Neural progenitor cell (in vitro differentiated cells): ENCODE measurements around the gene KCNK7. TPM values are rescaled to one million over a fixed set of nuclear protein-coding genes. Genes with fewer than 3 reads are reported as not detected.

Source experiments
- DNase-seq: peaks from one replicate; pipeline ENCODE4 v3.0.0-alpha.2; 2016; ENCODE audit warnings: low spot score
- H2AFZ ChIP-seq: fragments of 200-600 bp; sonication (generic); replicated peaks from 2 replicates; pipeline ENCODE4 v1.6.1; 2016; ENCODE audit warnings: antibody characterized with exemption
- H3F3A ChIP-seq: fragments of 200-600 bp; sonication (generic); 2 replicates; pipeline ENCODE4 v1.6.1; 2016; ENCODE audit warnings: antibody characterized with exemption, low read depth
- H3K27ac ChIP-seq: fragments of 200-600 bp; sonication (generic); 2 replicates; pipeline ENCODE4 v1.5.1; 2016; ENCODE audit warnings: mild to moderate bottlenecking
- H3K27me3 ChIP-seq: fragments of 200-600 bp; sonication (generic); 2 replicates; pipeline ENCODE4 v1.6.1; 2016; ENCODE audit warnings: mild to moderate bottlenecking, moderate library complexity
- H3K36me3 ChIP-seq: fragments of 200-600 bp; sonication (generic); 2 replicates; pipeline ENCODE4 v1.5.1; 2016
- H3K4me1 ChIP-seq: fragments of 200-600 bp; sonication (generic); 2 replicates; pipeline ENCODE4 v1.6.1; 2016; ENCODE audit warnings: mixed run types
- H3K4me2 ChIP-seq: fragments of 200-600 bp; sonication (generic); 2 replicates; pipeline ENCODE4 v1.6.1; 2016
- H3K4me3 ChIP-seq: fragments of 200-600 bp; sonication (generic); 2 replicates; pipeline ENCODE4 v1.5.1; 2016
- H3K79me2 ChIP-seq: fragments of 200-600 bp; sonication (generic); 2 replicates; pipeline ENCODE4 v1.6.1; 2016; ENCODE audit warnings: low read depth
- H3K9ac ChIP-seq: fragments of 200-600 bp; sonication (generic); 2 replicates; pipeline ENCODE4 v1.6.1; 2016
- H3K9me3 ChIP-seq: fragments of 200-600 bp; sonication (generic); 2 replicates; pipeline ENCODE4 v1.5.1; 2016; ENCODE audit warnings: low read depth
- H4K20me1 ChIP-seq: fragments of 200-600 bp; sonication (generic); 2 replicates; pipeline ENCODE4 v1.6.1; 2016; ENCODE audit warnings: low read depth
- H3K27ac Mint-ChIP-seq: 3 replicates; pipeline ENCODE4 v1.8.0; 2021; ENCODE audit warnings: mixed read lengths
- H3K27me3 Mint-ChIP-seq: 2 replicates; pipeline ENCODE4 v1.8.0; 2022; ENCODE audit warnings: low read depth, mild to moderate bottlenecking, inconsistent platforms, moderate library complexity, mixed read lengths; ENCODE audit not compliant: insufficient read depth
- H3K36me3 Mint-ChIP-seq: 3 replicates; pipeline ENCODE4 v1.8.0; 2021; ENCODE audit warnings: mixed read lengths
- H3K4me1 Mint-ChIP-seq: 3 replicates; pipeline ENCODE4 v1.8.0; 2021; ENCODE audit warnings: mixed read lengths
- H3K4me3 Mint-ChIP-seq: 3 replicates; pipeline ENCODE4 v1.8.0; 2021; ENCODE audit warnings: mild to moderate bottlenecking, moderate library complexity, mixed read lengths
- H3K9me3 Mint-ChIP-seq: 3 replicates; pipeline ENCODE4 v1.8.0; 2020; ENCODE audit warnings: mixed read lengths
- EZH2 ChIP-seq: fragments of 200-600 bp; sonication (generic); IDR thresholded peaks from 2 replicates; pipeline ENCODE4 v1.6.1; 2017; ENCODE audit warnings: antibody characterized with exemption, mild to moderate bottlenecking, moderate library complexity
- EZH2phosphoT487 ChIP-seq: fragments of 200-600 bp; sonication (generic); IDR thresholded peaks from 2 replicates; pipeline ENCODE4 v1.6.1; 2017; ENCODE audit warnings: antibody characterized with exemption
- total RNA-seq: library from RNA; depleted of rRNA; stranded (reverse); fragments of >200 nt; gene quantifications from 2 replicates; pipeline ENCODE4 v1.2.3, GENCODE V29; 2015; ENCODE audit warnings: low replicate concordance
- TF ChIP-seq, protein P1 (sequence below): fragments of 200-600 bp; sonication (generic); IDR thresholded peaks from 2 replicates; pipeline ENCODE4 v1.5.1; 2017; ENCODE audit warnings: antibody characterized with exemption, mild to moderate bottlenecking

The KCNK7 gene
- total RNA-seq, 1 donor from 2014 or later, result not detected

DNA sequence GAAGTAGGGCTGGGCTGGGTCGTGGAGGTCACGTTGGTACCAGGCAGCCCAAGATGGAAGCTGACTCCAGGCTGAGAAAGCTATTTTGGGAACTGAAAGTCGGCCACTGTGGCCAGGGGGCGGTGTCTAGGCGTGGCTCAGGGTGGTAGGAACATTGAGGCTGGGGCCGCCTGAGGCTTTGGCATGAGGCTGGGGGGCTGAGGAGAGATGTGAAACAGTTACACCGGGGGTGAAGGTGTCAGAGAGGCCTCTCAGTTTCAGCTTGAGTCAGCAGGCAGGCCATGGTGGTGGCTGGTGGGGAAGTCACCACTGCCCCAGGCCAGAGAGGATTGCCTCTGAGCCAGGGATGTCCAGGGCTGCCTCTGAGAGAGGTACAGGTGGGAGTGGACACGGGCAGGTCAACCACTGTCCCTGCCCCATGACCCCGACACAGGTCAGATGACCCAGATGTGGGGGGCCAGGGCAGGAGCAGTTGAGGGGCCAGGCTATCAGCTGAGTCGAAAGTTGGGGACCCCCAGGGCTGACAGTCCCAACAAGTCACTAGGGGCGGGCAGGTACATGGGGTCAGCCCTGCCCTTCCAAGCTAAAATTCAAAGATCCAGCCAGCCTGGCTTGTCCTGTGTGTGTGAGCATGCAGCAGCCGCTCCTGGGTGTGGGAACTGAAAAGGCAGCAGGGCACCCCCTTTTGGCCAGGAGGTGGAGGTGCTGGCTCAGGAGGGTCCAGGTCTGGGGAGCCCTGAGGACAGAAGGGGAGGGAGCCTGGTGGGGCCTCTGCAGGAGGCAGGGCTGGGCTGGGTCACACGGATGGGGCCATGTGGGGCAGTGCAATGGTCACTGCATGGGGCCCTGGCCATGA, 7.2 kb downstream of the KCNK7 start:
- DNase-seq, result peak; percentile 76
- peaks cover 49% of the 10 kb centered on the region for H3F3A ChIP-seq
- H3K4me1 ChIP-seq, result peaks cover 14% of the 10 kb centered on the region
- H3K9me3 Mint-ChIP-seq, result no peaks in the 10 kb centered on the region
- H3K4me3 Mint-ChIP-seq, result peak overlapping the region; percentile 71
- TF ChIP-seq, protein P1, sequence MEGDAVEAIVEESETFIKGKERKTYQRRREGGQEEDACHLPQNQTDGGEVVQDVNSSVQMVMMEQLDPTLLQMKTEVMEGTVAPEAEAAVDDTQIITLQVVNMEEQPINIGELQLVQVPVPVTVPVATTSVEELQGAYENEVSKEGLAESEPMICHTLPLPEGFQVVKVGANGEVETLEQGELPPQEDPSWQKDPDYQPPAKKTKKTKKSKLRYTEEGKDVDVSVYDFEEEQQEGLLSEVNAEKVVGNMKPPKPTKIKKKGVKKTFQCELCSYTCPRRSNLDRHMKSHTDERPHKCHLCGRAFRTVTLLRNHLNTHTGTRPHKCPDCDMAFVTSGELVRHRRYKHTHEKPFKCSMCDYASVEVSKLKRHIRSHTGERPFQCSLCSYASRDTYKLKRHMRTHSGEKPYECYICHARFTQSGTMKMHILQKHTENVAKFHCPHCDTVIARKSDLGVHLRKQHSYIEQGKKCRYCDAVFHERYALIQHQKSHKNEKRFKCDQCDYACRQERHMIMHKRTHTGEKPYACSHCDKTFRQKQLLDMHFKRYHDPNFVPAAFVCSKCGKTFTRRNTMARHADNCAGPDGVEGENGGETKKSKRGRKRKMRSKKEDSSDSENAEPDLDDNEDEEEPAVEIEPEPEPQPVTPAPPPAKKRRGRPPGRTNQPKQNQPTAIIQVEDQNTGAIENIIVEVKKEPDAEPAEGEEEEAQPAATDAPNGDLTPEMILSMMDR, result peak; percentile 62
- no peak for TF ChIP-seq EZH2
- H3K27ac ChIP-seq, result no peak overlapping the region
- no peak overlapping the region for H3K4me3 ChIP-seq
- peaks cover 2% of the 10 kb centered on the region for H3K36me3 Mint-ChIP-seq
- peaks cover 80% of the 10 kb centered on the region for H3K27me3 ChIP-seq
- H3K4me2 ChIP-seq, result no peak overlapping the region
- peaks cover 25% of the 10 kb centered on the region for H3K27me3 Mint-ChIP-seq
- H2AFZ ChIP-seq, result no peak overlapping the region
- no peaks in the 10 kb centered on the region for H3K9me3 ChIP-seq
- no peaks in the 10 kb centered on the region for H3K36me3 ChIP-seq
- no peak overlapping the region for H3K9ac ChIP-seq
- peaks cover 37% of the 10 kb centered on the region for H3K4me1 Mint-ChIP-seq
- no peak overlapping the region for H3K27ac Mint-ChIP-seq
- H3K79me2 ChIP-seq, result no peaks in the 10 kb centered on the region
- no peaks in the 10 kb centered on the region for H4K20me1 ChIP-seq

DNA sequence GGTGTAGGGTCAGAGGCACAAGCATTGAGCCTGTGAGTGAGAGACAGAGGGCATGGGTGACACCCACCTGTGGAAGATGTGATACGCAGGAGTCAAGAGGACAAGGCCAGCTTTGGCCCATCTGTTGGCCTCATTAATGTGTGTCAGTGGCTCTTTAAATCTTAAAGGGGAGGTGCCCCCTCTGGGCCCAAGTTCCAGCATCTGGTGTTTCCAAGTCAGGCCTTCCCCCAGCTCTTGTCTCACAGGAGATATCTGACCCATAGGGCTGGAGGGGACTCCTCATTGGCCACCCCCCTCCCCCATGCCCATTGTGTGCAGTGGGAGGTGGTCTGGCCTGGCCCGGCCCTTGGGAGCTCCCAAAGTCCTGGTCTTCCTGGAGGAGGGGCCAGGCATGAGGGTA, 8.9 kb downstream of the KCNK7 start:
- Histone ChIP-seq H2AFZ (no peak overlapping the region), H3K79me2 (no peaks in the 10 kb centered on the region), H3K9ac (no peak overlapping the region), H3K4me1 (peaks cover 7% of the 10 kb centered on the region), H3K9me3 (no peaks in the 10 kb centered on the region), H3K4me2 (peak overlapping the region; percentile 27), H4K20me1 (no peaks in the 10 kb centered on the region), H3F3A (peaks cover 31% of the 10 kb centered on the region), H3K4me3 (no peak overlapping the region), H3K27ac (no peak overlapping the region), H3K27me3 (peaks cover 79% of the 10 kb centered on the region), H3K36me3 (no peaks in the 10 kb centered on the region)
- H3K27me3 Mint-ChIP-seq, result peaks cover 19% of the 10 kb centered on the region
- H3K36me3 Mint-ChIP-seq, result peaks cover 2% of the 10 kb centered on the region
- H3K27ac Mint-ChIP-seq, result peak overlapping the region; percentile 46
- peak overlapping the region; percentile 35 for H3K4me3 Mint-ChIP-seq
- TF ChIP-seq, protein P1, result no peak
- TF ChIP-seq EZH2phosphoT487, result no peak
- no peak for TF ChIP-seq EZH2
- peaks cover 40% of the 10 kb centered on the region for H3K4me1 Mint-ChIP-seq
- H3K9me3 Mint-ChIP-seq, result no peaks in the 10 kb centered on the region
- DNase-seq, result peak; percentile 82

DNA sequence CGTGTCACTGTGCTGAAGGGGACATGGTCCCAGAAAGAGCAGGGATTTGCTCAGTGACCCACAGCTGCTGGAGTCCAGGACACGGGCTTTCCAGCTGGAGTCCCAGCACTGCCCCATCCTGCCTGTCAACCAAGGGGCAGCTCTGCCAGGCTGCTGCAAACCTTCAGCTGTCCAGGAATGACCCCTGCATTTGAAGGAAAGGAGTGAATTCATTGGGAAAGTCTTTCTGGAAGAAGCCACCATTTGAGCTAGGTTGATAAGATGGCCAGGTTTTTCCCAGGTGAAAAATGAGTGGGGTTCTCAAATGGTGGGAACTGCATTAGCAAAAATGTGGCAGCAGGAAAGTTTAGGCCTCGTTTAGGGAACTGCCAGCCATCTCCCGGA, 9.4 kb downstream of the KCNK7 start:
- Histone ChIP-seq H3K79me2 (no peaks in the 10 kb centered on the region), H3K4me1 (peaks cover 3% of the 10 kb centered on the region), H3K36me3 (no peaks in the 10 kb centered on the region), H3K4me3 (no peak overlapping the region), H3K27me3 (peaks cover 75% of the 10 kb centered on the region), H3K9ac (no peak overlapping the region), H4K20me1 (no peaks in the 10 kb centered on the region), H2AFZ (no peak overlapping the region), H3F3A (peaks cover 27% of the 10 kb centered on the region), H3K27ac (no peak overlapping the region), H3K4me2 (peak overlapping the region; percentile 27), H3K9me3 (no peaks in the 10 kb centered on the region)
- TF ChIP-seq EZH2phosphoT487, result no peak
- TF ChIP-seq, protein P1, result no peak
- TF ChIP-seq EZH2, result no peak
- H3K4me3 Mint-ChIP-seq, result peak overlapping the region; percentile 35
- H3K9me3 Mint-ChIP-seq, result no peaks in the 10 kb centered on the region
- DNase-seq, result no peak
- H3K36me3 Mint-ChIP-seq, result peaks cover 2% of the 10 kb centered on the region
- H3K4me1 Mint-ChIP-seq, result peaks cover 37% of the 10 kb centered on the region
- peak overlapping the region; percentile 46 for H3K27ac Mint-ChIP-seq
- H3K27me3 Mint-ChIP-seq, result peaks cover 19% of the 10 kb centered on the region
